Measurements from ENCODE around the gene IFNLR1. TPM values are rescaled to one million over a fixed set of nuclear protein-coding genes. Genes with fewer than 3 reads are reported as not detected.

Gene IFNLR1
- polyA plus RNA-seq, 1 donor (not counting 4 experiments of a cell fraction or from before 2014, with no cell fraction given), result 3.4 TPM

GRCh38 chr1:24167008-24167407 is 20.1 kb downstream of the IFNLR1 start:
- dilution Hi-C loops (cut with MboI; ENCODE audit: extremely low pct_ligation_motif_present, low sequenced_read_pairs), result no loop called here

GRCh38 chr1:24165500-24165899 is 21.6 kb downstream of the IFNLR1 start:
- Histone ChIP-seq H2AFZ (ENCODE audit: control insufficient read depth, low read length) (no peak overlapping the region), H3K9me1 (ENCODE audit: control insufficient read depth, extremely low read depth, insufficient read depth, low read length) (peaks cover 3% of the 10 kb centered on the region), H3K4me1 (ENCODE audit: control insufficient read depth, extremely low read depth, insufficient read depth, low read length) (no peaks in the 10 kb centered on the region), H4K20me1 (ENCODE audit: control insufficient read depth, extremely low read depth, insufficient read depth, low read length) (no peaks in the 10 kb centered on the region), H3K9me3 (ENCODE audit: control insufficient read depth, low read depth, low read length) (no peaks in the 10 kb centered on the region), H3K9ac (ENCODE audit: control insufficient read depth, extremely low read depth, insufficient read depth, low read length) (no peak overlapping the region), H3K27me3 (ENCODE audit: control insufficient read depth, extremely low read depth, insufficient read depth, low read length) (no peaks in the 10 kb centered on the region), H3K4me3 (ENCODE audit: control insufficient read depth in 2 of 3, extremely low read depth in 1 of 3, insufficient read depth in 2 of 3, low read depth in 1 of 3, low read length in 3 of 3) (no peak overlapping the region), H3K4me2 (ENCODE audit: control insufficient read depth, extremely low read depth, insufficient read depth, low read depth, low read length) (no peak overlapping the region), H3K36me3 (ENCODE audit: control insufficient read depth in 2 of 2, extremely low read depth in 1 of 2, insufficient read depth in 2 of 2, low read length in 2 of 2) (peaks cover 6 to 7% of the 10 kb centered on the region in 2 experiments), H3K27ac (ENCODE audit: control insufficient read depth, insufficient read depth, low read length) (no peak overlapping the region), H3K79me2 (ENCODE audit: control insufficient read depth, insufficient read depth, low read length) (no peaks in the 10 kb centered on the region)
- DNase-seq (ENCODE audit: low read depth, low spot score) (no peak), FAIRE-seq (no peak)
- dilution Hi-C loops (cut with MboI; ENCODE audit: extremely low pct_ligation_motif_present, low sequenced_read_pairs), result no loop called here
- TF ChIP-seq EZH2 (IDR thresholded peaks at IDR 0.05; ENCODE audit: low read length) (no peak), CTCF (optimal IDR thresholded peaks at IDR 0.05 in 1 of 3, IDR thresholded peaks at IDR 0.05 in 1 of 3, conservative IDR thresholded peaks at IDR 0.05 in 1 of 3; ENCODE audit: extremely low read depth in 1 of 3, insufficient read depth in 2 of 3, low read length in 3 of 3) (no peak)

More at GRCh38 chr1:24167008-24167407, 20.1 kb downstream of the IFNLR1 start:
- Histone ChIP-seq H3K4me3 (ENCODE audit: control insufficient read depth in 2 of 3, extremely low read depth in 1 of 3, insufficient read depth in 2 of 3, low read depth in 1 of 3, low read length in 3 of 3) (no peak overlapping the region), H3K9me3 (ENCODE audit: control insufficient read depth, low read depth, low read length) (no peaks in the 10 kb centered on the region), H3K9me1 (ENCODE audit: control insufficient read depth, extremely low read depth, insufficient read depth, low read length) (peaks cover 3% of the 10 kb centered on the region), H3K4me1 (ENCODE audit: control insufficient read depth, extremely low read depth, insufficient read depth, low read length) (no peaks in the 10 kb centered on the region), H3K27me3 (ENCODE audit: control insufficient read depth, extremely low read depth, insufficient read depth, low read length) (no peaks in the 10 kb centered on the region), H3K27ac (ENCODE audit: control insufficient read depth, insufficient read depth, low read length) (no peak overlapping the region), H3K36me3 (ENCODE audit: control insufficient read depth in 2 of 2, extremely low read depth in 1 of 2, insufficient read depth in 2 of 2, low read length in 2 of 2) (peaks cover 6 to 7% of the 10 kb centered on the region in 2 experiments), H4K20me1 (ENCODE audit: control insufficient read depth, extremely low read depth, insufficient read depth, low read length) (no peaks in the 10 kb centered on the region), H2AFZ (ENCODE audit: control insufficient read depth, low read length) (no peak overlapping the region), H3K4me2 (ENCODE audit: control insufficient read depth, extremely low read depth, insufficient read depth, low read depth, low read length) (no peak overlapping the region), H3K9ac (ENCODE audit: control insufficient read depth, extremely low read depth, insufficient read depth, low read length) (no peak overlapping the region), H3K79me2 (ENCODE audit: control insufficient read depth, insufficient read depth, low read length) (no peaks in the 10 kb centered on the region)
- TF ChIP-seq EZH2 (IDR thresholded peaks at IDR 0.05; ENCODE audit: low read length) (no peak), CTCF (optimal IDR thresholded peaks at IDR 0.05 in 1 of 3, IDR thresholded peaks at IDR 0.05 in 1 of 3, conservative IDR thresholded peaks at IDR 0.05 in 1 of 3; ENCODE audit: extremely low read depth in 1 of 3, insufficient read depth in 2 of 3, low read length in 3 of 3) (no peak)
- DNase-seq (ENCODE audit: low read depth, low spot score), result no peak
- FAIRE-seq, result no peak
